Measurements from ENCODE around the gene SLAIN1. TPM values are rescaled to one million over a fixed set of nuclear protein-coding genes. Genes with fewer than 3 reads are reported as not detected.
A peak's percentile ranks its signal among the peaks of the same experiment; 100 is the strongest.

SLAIN1 gene
- polyA plus RNA-seq (2012; ENCODE audit: insufficient read length, low read depth), result 0.58 TPM

DNA sequence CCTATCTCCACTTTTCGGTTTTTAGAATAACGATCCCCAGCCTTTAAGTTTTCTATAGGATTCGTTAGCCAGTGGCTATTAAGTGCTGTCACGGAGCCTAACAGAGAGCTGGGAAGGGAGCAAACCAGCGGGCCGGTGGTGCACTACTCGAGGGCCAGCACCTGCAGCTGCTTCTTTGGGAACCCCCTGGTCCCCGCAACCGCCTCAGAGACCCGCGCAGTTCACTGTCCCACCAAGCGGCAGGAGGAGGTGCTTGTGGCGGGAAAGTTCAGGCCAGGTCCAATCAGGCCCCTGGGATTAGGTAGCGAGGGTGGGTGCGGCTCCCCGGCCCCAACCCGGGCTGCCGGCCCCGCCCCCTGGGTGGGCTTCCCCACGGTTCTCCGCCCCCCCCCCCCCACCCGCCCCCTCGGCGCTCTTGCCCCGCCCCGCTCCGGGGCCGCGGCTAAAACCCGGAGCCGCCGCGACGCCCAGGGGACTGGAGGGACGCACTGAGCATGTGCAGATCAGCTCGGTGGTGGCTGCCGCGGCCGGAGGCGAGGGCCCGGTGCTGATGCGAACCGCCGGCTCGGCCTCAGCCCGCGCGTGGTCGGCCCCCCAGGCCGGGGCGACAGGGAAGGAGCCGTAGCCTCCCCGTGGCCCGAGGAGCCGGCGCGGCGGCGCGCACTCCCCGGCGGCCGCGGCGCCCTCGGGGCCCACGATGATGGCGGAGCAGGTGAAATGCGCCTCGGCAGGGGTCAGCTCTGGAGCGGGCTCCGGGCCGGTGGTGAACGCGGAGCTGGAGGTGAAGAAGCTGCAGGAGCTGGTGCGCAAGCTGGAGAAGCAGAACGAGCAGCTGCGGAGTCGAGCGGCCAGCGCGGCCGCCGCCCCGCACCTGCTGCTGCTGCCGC, at the start of gene SLAIN1:
Gene SLAIN1 (plus strand): TSS at position 471 of the 887 bp plus-strand sequence. CDS start 227 bp downstream, at position 698.
- TF ChIP-seq FOXP2 (optimal IDR thresholded peaks at IDR 0.05; ENCODE audit: borderline replicate concordance, extremely low read depth, extremely low read length, insufficient read depth), result peak; percentile 27
- TF ChIP-seq POLR2AphosphoS5 (IDR thresholded peaks at IDR 0.05; ENCODE audit: low read depth, low read length), result no peak

DNA sequence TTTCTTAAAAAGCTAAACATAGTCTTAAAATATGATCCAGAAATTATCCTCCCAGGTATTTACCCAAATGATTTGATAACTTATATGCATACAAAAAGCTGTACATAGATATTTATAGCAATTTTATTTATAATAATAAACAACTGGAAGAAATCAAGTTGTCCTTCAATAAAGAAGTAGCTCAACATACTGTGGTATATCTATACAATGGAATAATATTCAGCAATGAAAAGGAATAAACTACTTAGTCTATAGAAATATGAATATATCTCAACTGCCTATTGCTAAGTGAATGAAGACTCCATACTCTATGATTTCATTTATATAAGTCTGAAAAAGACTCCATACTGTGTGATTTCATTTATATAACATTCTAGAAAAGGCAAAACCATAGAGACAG, 47.1 kb upstream of the SLAIN1 start:
- TF ChIP-seq, protein P1, sequence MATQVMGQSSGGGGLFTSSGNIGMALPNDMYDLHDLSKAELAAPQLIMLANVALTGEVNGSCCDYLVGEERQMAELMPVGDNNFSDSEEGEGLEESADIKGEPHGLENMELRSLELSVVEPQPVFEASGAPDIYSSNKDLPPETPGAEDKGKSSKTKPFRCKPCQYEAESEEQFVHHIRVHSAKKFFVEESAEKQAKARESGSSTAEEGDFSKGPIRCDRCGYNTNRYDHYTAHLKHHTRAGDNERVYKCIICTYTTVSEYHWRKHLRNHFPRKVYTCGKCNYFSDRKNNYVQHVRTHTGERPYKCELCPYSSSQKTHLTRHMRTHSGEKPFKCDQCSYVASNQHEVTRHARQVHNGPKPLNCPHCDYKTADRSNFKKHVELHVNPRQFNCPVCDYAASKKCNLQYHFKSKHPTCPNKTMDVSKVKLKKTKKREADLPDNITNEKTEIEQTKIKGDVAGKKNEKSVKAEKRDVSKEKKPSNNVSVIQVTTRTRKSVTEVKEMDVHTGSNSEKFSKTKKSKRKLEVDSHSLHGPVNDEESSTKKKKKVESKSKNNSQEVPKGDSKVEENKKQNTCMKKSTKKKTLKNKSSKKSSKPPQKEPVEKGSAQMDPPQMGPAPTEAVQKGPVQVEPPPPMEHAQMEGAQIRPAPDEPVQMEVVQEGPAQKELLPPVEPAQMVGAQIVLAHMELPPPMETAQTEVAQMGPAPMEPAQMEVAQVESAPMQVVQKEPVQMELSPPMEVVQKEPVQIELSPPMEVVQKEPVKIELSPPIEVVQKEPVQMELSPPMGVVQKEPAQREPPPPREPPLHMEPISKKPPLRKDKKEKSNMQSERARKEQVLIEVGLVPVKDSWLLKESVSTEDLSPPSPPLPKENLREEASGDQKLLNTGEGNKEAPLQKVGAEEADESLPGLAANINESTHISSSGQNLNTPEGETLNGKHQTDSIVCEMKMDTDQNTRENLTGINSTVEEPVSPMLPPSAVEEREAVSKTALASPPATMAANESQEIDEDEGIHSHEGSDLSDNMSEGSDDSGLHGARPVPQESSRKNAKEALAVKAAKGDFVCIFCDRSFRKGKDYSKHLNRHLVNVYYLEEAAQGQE (IDR thresholded peaks at IDR 0.05; ENCODE audit: insufficient read depth in 1 of 2, low read depth in 2 of 2, low read length in 2 of 2), result no peak
- TF ChIP-seq POLR2AphosphoS5 (IDR thresholded peaks at IDR 0.05; ENCODE audit: low read depth, low read length) (no peak), TAF1 (IDR thresholded peaks at IDR 0.05; ENCODE audit: borderline replicate concordance, insufficient read depth, low read length) (no peak)

DNA sequence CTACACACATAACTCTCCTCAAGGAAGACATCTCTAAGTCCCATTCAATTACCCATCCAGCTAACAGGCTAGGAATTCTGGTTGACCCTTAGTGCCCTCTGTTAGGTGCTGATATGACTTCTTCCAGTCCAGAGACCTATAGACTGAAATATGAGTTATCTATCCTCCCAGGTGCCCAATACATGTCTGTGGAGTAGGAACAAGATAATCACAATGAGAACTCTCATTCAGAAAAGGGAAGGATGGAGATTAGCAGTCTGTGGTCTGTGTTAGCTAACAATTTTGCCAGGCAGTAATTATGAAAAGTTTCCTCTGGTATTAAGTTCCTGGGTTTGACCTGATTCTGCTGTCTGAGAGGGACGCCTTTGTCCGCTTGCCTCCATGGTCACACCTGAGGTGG, 44.2 kb upstream of the SLAIN1 start:
- TF ChIP-seq FOXP2 (optimal IDR thresholded peaks at IDR 0.05; ENCODE audit: borderline replicate concordance, extremely low read depth, extremely low read length, insufficient read depth) (no peak), TAF1 (IDR thresholded peaks at IDR 0.05; ENCODE audit: borderline replicate concordance, insufficient read depth, low read length) (no peak), SIN3A (IDR thresholded peaks at IDR 0.05; ENCODE audit: borderline replicate concordance, insufficient read depth, low read length) (no peak), POLR2AphosphoS5 (IDR thresholded peaks at IDR 0.05; ENCODE audit: low read depth, low read length) (no peak)
- TF ChIP-seq, protein P1 (IDR thresholded peaks at IDR 0.05; ENCODE audit: insufficient read depth in 1 of 2, low read depth in 2 of 2, low read length in 2 of 2), result no peak

DNA sequence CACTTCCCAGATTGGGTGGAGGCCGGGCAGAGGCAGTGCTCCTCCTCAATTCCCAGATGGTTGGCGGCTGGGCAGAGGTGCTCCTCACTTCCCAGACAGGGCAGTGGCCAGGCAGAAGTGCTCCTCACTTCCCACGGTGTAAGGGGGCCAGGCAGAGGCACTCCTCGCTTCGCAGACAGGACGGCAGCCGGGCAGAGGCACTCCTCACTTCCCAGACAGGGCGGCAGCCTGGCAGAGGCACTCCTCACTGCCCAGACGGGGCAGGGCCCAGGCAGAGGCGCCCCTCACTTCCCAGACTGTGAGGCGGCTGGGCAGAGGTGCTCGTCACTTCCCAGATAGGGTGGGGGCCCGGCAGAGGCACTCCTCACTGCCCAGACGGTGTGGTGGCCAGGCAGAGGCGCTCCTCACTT, 36.6 kb upstream of the SLAIN1 start:
- no peak for TF ChIP-seq TAF1 (IDR thresholded peaks at IDR 0.05; ENCODE audit: borderline replicate concordance, insufficient read depth, low read length)
- no peak for TF ChIP-seq POLR2AphosphoS5 (IDR thresholded peaks at IDR 0.05; ENCODE audit: low read depth, low read length)
- no peak for TF ChIP-seq SIN3A (IDR thresholded peaks at IDR 0.05; ENCODE audit: borderline replicate concordance, insufficient read depth, low read length)
- no peak for TF ChIP-seq FOXP2 (optimal IDR thresholded peaks at IDR 0.05; ENCODE audit: borderline replicate concordance, extremely low read depth, extremely low read length, insufficient read depth)
- TF ChIP-seq, protein P1 (IDR thresholded peaks at IDR 0.05; ENCODE audit: insufficient read depth in 1 of 2, low read depth in 2 of 2, low read length in 2 of 2), result no peak

DNA sequence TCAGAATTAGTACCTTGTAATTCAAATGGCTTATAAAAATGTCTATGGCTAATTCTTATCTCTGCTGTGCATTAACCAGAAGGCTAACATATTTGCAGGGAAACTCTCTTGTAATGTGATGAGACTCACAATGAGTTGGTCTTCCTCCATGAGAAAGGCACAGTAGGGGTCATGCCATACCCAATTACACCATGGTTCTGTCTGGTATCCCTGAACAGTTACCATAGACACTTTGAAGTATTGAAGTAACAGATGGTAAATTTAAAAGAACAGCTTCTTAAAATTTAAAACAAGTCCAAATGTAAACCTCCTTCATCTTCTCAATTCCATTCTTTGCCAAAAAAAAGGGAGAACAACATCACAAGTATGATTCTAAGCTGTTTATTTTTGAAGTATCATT, 22.6 kb upstream of the SLAIN1 start:
- no peak for TF ChIP-seq FOXP2 (optimal IDR thresholded peaks at IDR 0.05; ENCODE audit: borderline replicate concordance, extremely low read depth, extremely low read length, insufficient read depth)
- TF ChIP-seq SIN3A (IDR thresholded peaks at IDR 0.05; ENCODE audit: borderline replicate concordance, insufficient read depth, low read length), result no peak
- no peak for TF ChIP-seq TAF1 (IDR thresholded peaks at IDR 0.05; ENCODE audit: borderline replicate concordance, insufficient read depth, low read length)
- no peak for TF ChIP-seq POLR2AphosphoS5 (IDR thresholded peaks at IDR 0.05; ENCODE audit: low read depth, low read length)
- TF ChIP-seq, protein P1 (IDR thresholded peaks at IDR 0.05; ENCODE audit: insufficient read depth in 1 of 2, low read depth in 2 of 2, low read length in 2 of 2), result no peak

Data from PFSK-1 (cell line).